NCI-H146 treated with DMSO at 0.1 percent for 48 hours (cell line): ENCODE measurements around the gene AIDA.
"Not testable (repeated sequence)": the region's sequence is repeated elsewhere in the genome, so short reads cannot be mapped to it uniquely, and the experiment has no call there.

Experiments
- DNase-seq: peaks from one replicate; lab custom pipeline; 2025; ENCODE audit not compliant: unreplicated experiment; lab: John Stamatoyannopoulos, UW

AIDA gene

GRCh38 chr1:222712253-222713090, at the start of gene AIDA, which contains the start of gene BROX:
Gene AIDA, minus strand, starts transcription at chr1:222712491. Its CDS starts 174 bp downstream, at chr1:222712317.
Gene BROX, plus strand, starts transcription at chr1:222712564. Its CDS starts 3,136 bp downstream, at chr1:222715700.
- DNase-seq, result peak; percentile 85

GRCh38 chr1:222761083-222761482, 48.8 kb upstream of the AIDA start:
- DNase-seq, result no peak

- DNase-seq, result no peak
Observed at GRCh38 chr1:222759451-222760035, 47.3 kb upstream of the AIDA start.

- no peak for DNase-seq
Observed at GRCh38 chr1:222757646-222758268, 45.5 kb upstream of the AIDA start.

- no peak for DNase-seq
Observed at GRCh38 chr1:222754366-222755139, 42.3 kb upstream of the AIDA start.

- no peak for DNase-seq
Observed at GRCh38 chr1:222751255-222751654, 39.0 kb upstream of the AIDA start.

- no peak for DNase-seq
Observed at GRCh38 chr1:222750651-222751050, 38.4 kb upstream of the AIDA start.

GRCh38 chr1:222749927-222750326, 37.6 kb upstream of the AIDA start:
- DNase-seq, result no peak

- not testable (repeated sequence) for DNase-seq
Observed at GRCh38 chr1:222741630-222742457, 29.6 kb upstream of the AIDA start.

GRCh38 chr1:222739929-222740328, 27.6 kb upstream of the AIDA start:
- DNase-seq, result no peak

GRCh38 chr1:222739465-222739864, 27.2 kb upstream of the AIDA start:
- DNase-seq, result no peak

GRCh38 chr1:222736972-222737371, 24.7 kb upstream of the AIDA start, which contains the start of gene FAM177B:
Gene FAM177B, plus strand, starts transcription at chr1:222737202. Its CDS starts 9,344 bp downstream, at chr1:222746546.
- DNase-seq, result no peak

- DNase-seq, result no peak
Observed at GRCh38 chr1:222736470-222736869, 24.2 kb upstream of the AIDA start.

- no peak for DNase-seq
Observed at GRCh38 chr1:222734740-222735139, 22.4 kb upstream of the AIDA start.

- DNase-seq, result no peak
Observed at GRCh38 chr1:222732216-222733159, 20.2 kb upstream of the AIDA start.

GRCh38 chr1:222730866-222731265, 18.6 kb upstream of the AIDA start:
- DNase-seq, result no peak

GRCh38 chr1:222728746-222729145, 16.5 kb upstream of the AIDA start:
- DNase-seq, result no peak

GRCh38 chr1:222716393-222716792, 4.1 kb upstream of the AIDA start:
- DNase-seq, result no peak
